Testis (tissue), 2 donors: ENCODE measurements around the gene WTIP.

ENCODE experiments used
- POLR2A ChIP-seq: fragments of 450-650 bp; IDR thresholded peaks from one replicate; pipeline ENCODE4 v1.6.1; 2017; ENCODE audit warnings: antibody characterized with exemption, mild to moderate bottlenecking, moderate library complexity
- TF ChIP-seq, protein P1 (sequence below), 3 experiments: fragments of 450-650 bp in 2 of 3; fragments of 200-600 bp in 1 of 3; sonication (generic) in 1 of 3; IDR thresholded peaks; one replicate each; pipeline ENCODE4 v1.5.1; 2016 to 2019; ENCODE audit warnings: antibody characterized with exemption in 3 of 3, mild to moderate bottlenecking in 2 of 3, moderate library complexity in 1 of 3

DNA sequence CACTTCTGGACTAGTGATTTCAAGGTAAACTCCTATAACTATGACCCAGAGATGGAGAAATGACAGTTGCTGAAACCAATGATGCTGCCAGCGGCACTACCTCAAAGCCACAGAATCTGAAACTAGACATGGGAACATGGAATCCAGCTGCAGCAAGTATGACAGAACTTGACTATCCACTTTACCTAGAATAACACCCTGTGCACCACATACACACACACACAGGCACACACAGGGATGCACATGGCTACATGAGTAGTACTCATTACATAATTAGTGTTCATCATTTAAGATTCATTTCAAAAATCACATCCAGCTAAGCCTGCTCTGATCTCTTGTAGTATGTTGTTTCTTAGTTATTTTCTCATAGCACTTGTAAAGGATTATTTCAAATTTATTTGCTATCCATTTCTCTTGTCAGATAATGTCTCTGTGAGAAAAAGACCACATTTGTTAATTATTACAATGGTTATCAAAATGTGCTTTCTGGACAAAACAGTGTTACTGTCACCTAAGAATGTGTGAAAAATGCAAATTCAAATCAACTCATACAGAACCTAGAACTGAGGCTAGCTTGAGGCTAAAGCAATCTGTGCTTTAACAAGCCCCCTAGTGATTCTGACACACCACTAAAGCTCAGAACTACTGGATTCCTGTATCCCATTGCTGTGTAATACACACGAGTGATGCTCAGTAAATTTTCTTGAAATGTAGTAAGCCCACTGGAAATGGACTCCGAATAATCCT is 59.4 kb downstream of the WTIP start:
- TF ChIP-seq, protein P1, sequence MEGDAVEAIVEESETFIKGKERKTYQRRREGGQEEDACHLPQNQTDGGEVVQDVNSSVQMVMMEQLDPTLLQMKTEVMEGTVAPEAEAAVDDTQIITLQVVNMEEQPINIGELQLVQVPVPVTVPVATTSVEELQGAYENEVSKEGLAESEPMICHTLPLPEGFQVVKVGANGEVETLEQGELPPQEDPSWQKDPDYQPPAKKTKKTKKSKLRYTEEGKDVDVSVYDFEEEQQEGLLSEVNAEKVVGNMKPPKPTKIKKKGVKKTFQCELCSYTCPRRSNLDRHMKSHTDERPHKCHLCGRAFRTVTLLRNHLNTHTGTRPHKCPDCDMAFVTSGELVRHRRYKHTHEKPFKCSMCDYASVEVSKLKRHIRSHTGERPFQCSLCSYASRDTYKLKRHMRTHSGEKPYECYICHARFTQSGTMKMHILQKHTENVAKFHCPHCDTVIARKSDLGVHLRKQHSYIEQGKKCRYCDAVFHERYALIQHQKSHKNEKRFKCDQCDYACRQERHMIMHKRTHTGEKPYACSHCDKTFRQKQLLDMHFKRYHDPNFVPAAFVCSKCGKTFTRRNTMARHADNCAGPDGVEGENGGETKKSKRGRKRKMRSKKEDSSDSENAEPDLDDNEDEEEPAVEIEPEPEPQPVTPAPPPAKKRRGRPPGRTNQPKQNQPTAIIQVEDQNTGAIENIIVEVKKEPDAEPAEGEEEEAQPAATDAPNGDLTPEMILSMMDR (IDR thresholded peaks at IDR 0.05): no peak
- TF ChIP-seq POLR2A: no peak
